Spleen (tissue), 11 donors: ENCODE results near the gene ANKRD42. TPM values are rescaled to one million over a fixed set of nuclear protein-coding genes. Genes with fewer than 3 reads are reported as not detected.
A peak's percentile ranks its signal among the peaks of the same experiment; 100 is the strongest.
"Not testable (repeated sequence)": the region's sequence is repeated elsewhere in the genome, so short reads cannot be mapped to it uniquely, and the experiment has no call there.

Source experiments
- DNase-seq: peaks from one replicate; pipeline ENCODE4 v3.0.0-alpha.2; 2020
- H3K27ac ChIP-seq, 8 donors: fragments of 200-600 bp; sonication (generic) in 7 of 8; 1 replicate in 4 of 8; 2 replicates in 4 of 8; pipeline versions ENCODE4 v1.5.0 to v1.8.0; 2016 to 2021; ENCODE audit warnings: inconsistent platforms in 4 of 8, mild to moderate bottlenecking in 4 of 8, moderate library complexity in 1 of 8
- H3K27me3 ChIP-seq, 7 donors: fragments of 200-600 bp; sonication (generic) in 6 of 7; replicated peaks in 1 of 7; 1 replicate in 4 of 7; 2 replicates in 3 of 7; pipeline versions ENCODE4 v1.5.0 to v1.8.0; 2016 to 2021; ENCODE audit warnings: inconsistent platforms in 3 of 7, mild to moderate bottlenecking in 1 of 7
- H3K36me3 ChIP-seq, 6 donors: fragments of 200-600 bp; sonication (generic) in 5 of 6; 1 replicate in 4 of 6; 2 replicates in 2 of 6; pipeline versions ENCODE4 v1.5.0 to v1.8.0; 2016 to 2021; ENCODE audit warnings: inconsistent platforms in 2 of 6
- H3K4me1 ChIP-seq, 6 donors: fragments of 200-600 bp; sonication (generic) in 5 of 6; 1 replicate in 3 of 6; 2 replicates in 3 of 6; pipeline versions ENCODE4 v1.5.0 to v1.8.0; 2016 to 2021; ENCODE audit warnings: inconsistent platforms in 3 of 6
- H3K4me3 ChIP-seq, 8 donors: fragments of 200-600 bp; sonication (generic) in 7 of 8; 1 replicate in 4 of 8; 2 replicates in 4 of 8; pipeline versions ENCODE4 v1.5.0 to v1.8.0; 2016 to 2021; ENCODE audit warnings: inconsistent platforms in 4 of 8, mild to moderate bottlenecking in 4 of 8, moderate library complexity in 2 of 8
- H3K9me3 ChIP-seq, 8 donors: fragments of 200-600 bp; sonication (generic) in 7 of 8; 1 replicate in 4 of 8; 2 replicates in 4 of 8; pipeline versions ENCODE4 v1.5.0 to v1.8.0; 2016 to 2021; ENCODE audit warnings: inconsistent platforms in 4 of 8
- CTCF ChIP-seq, 11 experiments: fragments of 200-600 bp in 7 of 11; fragments of 450-650 bp in 4 of 11; sonication (generic) in 4 of 11; IDR thresholded peaks in 8 of 11; conservative IDR thresholded peaks in 3 of 11; 1 replicate in 7 of 11; 2 replicates in 4 of 11; pipeline versions ENCODE4 v1.4.0 to v1.8.0; 2016 to 2021; ENCODE audit warnings: antibody characterized with exemption in 11 of 11, inconsistent platforms in 4 of 11, mild to moderate bottlenecking in 1 of 11
- POLR2A ChIP-seq, 3 donors: fragments of 450-650 bp; IDR thresholded peaks; one replicate each; pipeline ENCODE4 v1.5.1; 2017; ENCODE audit warnings: antibody characterized with exemption in 3 of 3, mild to moderate bottlenecking in 1 of 3
- POLR2AphosphoS5 ChIP-seq, 3 donors: sonication (generic); formaldehyde crosslinking; IDR thresholded peaks; one replicate each; pipeline ENCODE4 v1.5.1; 2017; ENCODE audit warnings: antibody characterized with exemption in 3 of 3
- WGBS, 5 donors: extraction: QIAGEN DNeasy Blood & Tissue Kit in 3 of 5; methylation state at CpG; one replicate each; pipeline versions ENCODE4 v1.1.5 to v1.1.7; 2013 to 2018; 5-methylcytosine and 5-hydroxymethylcytosine counted together
- intact Hi-C: fragments of 100-400 bp; cut with DNase I; formaldehyde crosslinking; loops from one replicate; pipeline ENCODE4 v1.15.0; 2023; ENCODE audit warnings: low total_unique reads
- polyA plus RNA-seq, 3 donors: library from polyadenylated mRNA; stranded (reverse); fragments of 200-250 nt; gene quantifications; one replicate each; pipeline ENCODE4 v1.2.1, GENCODE V29; 2013
- total RNA-seq, 7 donors: library from RNA; depleted of rRNA in 3 of 7; stranded (reverse); fragments of >200 nt in 3 of 7; fragmentation: NEBNext Ultra II Directional in 4 of 7; extraction: Animal tissue kit (Norgen Biotek cat#: 25700) in 4 of 7; gene quantifications; one replicate each; pipeline versions ENCODE4 v1.1.0 to v1.2.1, GENCODE V29; 2016 to 2021
- donor health status: healthy with polysubstance abuse.
- donor health status: DM: no; HTN: no; CAD: no; lungs with moderate emphysema.
- donor health status: DM: no; HTN: no; CAD: no.
- donor health status: Bipolar disorder and iron deficiency.
- donor health status: healthy.
- donor health status: DM: no; HTN: no; CAD: no.
- donor health status: DM: yes; HTN: yes; CAD: no.

Gene ANKRD42
- total and polyA plus RNA-seq, 10 donors: 2.8 to 8.6 (median 6.5) TPM

DNA sequence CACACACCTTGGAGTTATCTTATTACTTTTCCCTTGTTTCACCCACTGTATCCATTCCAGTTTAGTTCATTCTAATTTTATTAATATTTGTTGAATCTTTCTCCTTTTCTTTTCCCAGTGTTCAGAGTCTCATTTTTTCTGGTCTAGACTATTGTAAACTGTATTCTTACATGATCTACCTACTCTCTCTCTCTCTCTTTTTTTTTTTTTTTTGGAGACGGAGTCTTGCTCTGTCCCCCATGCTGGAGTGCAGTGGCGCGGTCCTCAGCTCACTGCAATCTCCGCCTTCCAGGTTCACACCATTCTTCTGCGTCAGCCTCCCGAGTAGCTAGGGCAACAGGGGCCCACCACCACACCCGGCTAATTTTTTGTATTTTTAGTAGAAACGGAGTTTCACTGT lies 2.1 kb downstream of the ANKRD42 start:
- TF ChIP-seq POLR2AphosphoS5 (IDR thresholded peaks at IDR 0.05): no peak
- TF ChIP-seq CTCF (IDR thresholded peaks at IDR 0.05 in 8 of 11, conservative IDR thresholded peaks at IDR 0.05 in 3 of 11): no peak
- TF ChIP-seq POLR2A (IDR thresholded peaks at IDR 0.05): no peak
- H3K36me3 ChIP-seq: peaks cover 0 to 37% (median 13%) of the 10 kb centered on the region in 6 donors
- peak overlapping the region in 2 of 8 donors; percentile 92 to 93 for H3K27ac ChIP-seq
- H3K27me3 ChIP-seq: no peaks in the 10 kb centered on the region
- no peak for DNase-seq
- H3K9me3 ChIP-seq: no peaks in the 10 kb centered on the region
- intact Hi-C loops: loop anchor here (10.0 kb wide), 1 partner anchor 291 kb away; the partner anchor contains the start of genes DDIAS and PRCP
- 95 to 98% (median 96%) methylated on average over 8 of the region's 8 CpGs for WGBS, 5 donors
- peaks cover 11 to 63% (median 40%) of the 10 kb centered on the region in 6 donors for H3K4me1 ChIP-seq
- no peak overlapping the region for H3K4me3 ChIP-seq

DNA sequence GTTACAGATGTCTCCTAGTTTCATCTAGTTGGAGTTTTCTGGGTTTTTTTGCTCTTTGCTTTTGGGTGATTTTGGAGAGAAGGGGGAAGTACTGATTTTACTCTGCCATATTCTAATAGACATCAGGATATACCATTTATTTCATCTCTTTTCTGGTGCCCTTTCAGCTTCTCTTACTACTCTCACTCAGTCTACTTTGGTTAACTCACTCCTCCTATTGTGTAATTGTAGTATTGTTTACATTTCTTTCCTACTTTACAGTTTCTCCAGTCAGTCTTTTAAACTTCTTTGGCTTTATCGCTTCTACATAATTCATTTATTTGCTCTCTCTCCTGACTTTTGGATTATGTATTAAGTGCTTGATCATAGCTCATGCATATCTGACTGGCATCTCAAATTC lies 6.5 kb downstream of the ANKRD42 start:
- TF ChIP-seq POLR2A (IDR thresholded peaks at IDR 0.05) (no peak), POLR2AphosphoS5 (IDR thresholded peaks at IDR 0.05) (no peak), CTCF (IDR thresholded peaks at IDR 0.05 in 8 of 11, conservative IDR thresholded peaks at IDR 0.05 in 3 of 11) (no peak)
- Histone ChIP-seq H3K4me3 (no peak overlapping the region), H3K27ac (no peak overlapping the region), H3K4me1 (peaks cover 3 to 32% (median 15%) of the 10 kb centered on the region in 6 donors), H3K27me3 (no peaks in the 10 kb centered on the region), H3K9me3 (no peaks in the 10 kb centered on the region), H3K36me3 (peaks cover 0 to 45% (median 0%) of the 10 kb centered on the region in 6 donors)
- no peak for DNase-seq
- intact Hi-C loops: no loop called here
- WGBS, 5 donors: 92 to 100% (median 98%) methylated on average over 1 of the region's 1 CpG

GRCh38 chr11:83205608-83206185 lies 12.2 kb downstream of the ANKRD42 start:
- Histone ChIP-seq H3K4me3 (no peak overlapping the region), H3K27me3 (no peaks in the 10 kb centered on the region), H3K4me1 (no peaks in the 10 kb centered on the region), H3K36me3 (peaks cover 0 to 75% (median 10%) of the 10 kb centered on the region in 6 donors), H3K27ac (no peak overlapping the region), H3K9me3 (no peaks in the 10 kb centered on the region)
- intact Hi-C loops: no loop called here
- WGBS, 5 donors: 92 to 98% (median 96%) methylated on average over 3 of the region's 3 CpGs
- no peak for TF ChIP-seq POLR2A (IDR thresholded peaks at IDR 0.05)
- no peak for TF ChIP-seq POLR2AphosphoS5 (IDR thresholded peaks at IDR 0.05)
- TF ChIP-seq CTCF (IDR thresholded peaks at IDR 0.05 in 8 of 11, conservative IDR thresholded peaks at IDR 0.05 in 3 of 11): no peak
- no peak for DNase-seq

DNA sequence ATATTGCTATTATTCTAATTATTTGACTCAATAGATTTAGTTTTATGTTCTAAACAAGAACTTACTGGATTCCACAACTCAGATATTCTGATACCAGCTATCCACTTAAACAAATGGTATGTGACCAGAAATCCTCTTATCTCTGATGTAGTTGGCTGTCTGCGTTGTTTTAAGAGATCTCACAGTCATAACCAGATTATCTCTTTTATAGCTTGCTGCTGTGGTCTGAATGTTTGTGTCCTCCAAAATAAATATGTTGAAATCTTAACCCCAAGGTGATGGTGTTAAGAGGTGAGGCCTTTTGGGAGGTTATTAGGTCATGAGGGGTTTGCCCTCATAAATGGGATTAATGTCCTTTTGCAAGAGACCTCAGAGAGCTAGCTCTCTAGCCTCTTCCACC lies 12.7 kb downstream of the ANKRD42 start:
- no peaks in the 10 kb centered on the region for H3K9me3 ChIP-seq
- no peak for DNase-seq
- no peaks in the 10 kb centered on the region for H3K27me3 ChIP-seq
- no peak for TF ChIP-seq POLR2A (IDR thresholded peaks at IDR 0.05)
- no peak for TF ChIP-seq CTCF (IDR thresholded peaks at IDR 0.05 in 8 of 11, conservative IDR thresholded peaks at IDR 0.05 in 3 of 11)
- no peak for TF ChIP-seq POLR2AphosphoS5 (IDR thresholded peaks at IDR 0.05)
- H3K36me3 ChIP-seq: peaks cover 0 to 75% (median 11%) of the 10 kb centered on the region in 6 donors
- H3K4me3 ChIP-seq: no peak overlapping the region
- no peak overlapping the region for H3K27ac ChIP-seq
- WGBS, 5 donors: 83 to 100% (median 88%) methylated on average over 1 of the region's 1 CpG
- no peaks in the 10 kb centered on the region for H3K4me1 ChIP-seq
- intact Hi-C loops: no loop called here

GRCh38 chr11:83206771-83207382 lies 13.4 kb downstream of the ANKRD42 start:
- H3K27ac ChIP-seq, DNase-seq, H3K9me3 ChIP-seq, H3K4me1 ChIP-seq, H3K27me3 ChIP-seq, intact Hi-C loops, H3K4me3 ChIP-seq: not testable (repeated sequence)
- peaks cover 0 to 78% (median 14%) of the 10 kb centered on the region in 6 donors for H3K36me3 ChIP-seq
- WGBS, 5 donors: 67 to 75% (median 73%) methylated on average over 4 of the region's 4 CpGs
